Measurements from ENCODE around the gene RAB41. TPM values are rescaled to one million over a fixed set of nuclear protein-coding genes. Genes with fewer than 3 reads are reported as not detected.
"Not testable (repeated sequence)": the region's sequence is repeated elsewhere in the genome, so short reads cannot be mapped to it uniquely, and the experiment has no call there.

The RAB41 gene
- polyA plus RNA-seq, 4 donors, result 0.72 to 1.2 (median 1.0) TPM

DNA sequence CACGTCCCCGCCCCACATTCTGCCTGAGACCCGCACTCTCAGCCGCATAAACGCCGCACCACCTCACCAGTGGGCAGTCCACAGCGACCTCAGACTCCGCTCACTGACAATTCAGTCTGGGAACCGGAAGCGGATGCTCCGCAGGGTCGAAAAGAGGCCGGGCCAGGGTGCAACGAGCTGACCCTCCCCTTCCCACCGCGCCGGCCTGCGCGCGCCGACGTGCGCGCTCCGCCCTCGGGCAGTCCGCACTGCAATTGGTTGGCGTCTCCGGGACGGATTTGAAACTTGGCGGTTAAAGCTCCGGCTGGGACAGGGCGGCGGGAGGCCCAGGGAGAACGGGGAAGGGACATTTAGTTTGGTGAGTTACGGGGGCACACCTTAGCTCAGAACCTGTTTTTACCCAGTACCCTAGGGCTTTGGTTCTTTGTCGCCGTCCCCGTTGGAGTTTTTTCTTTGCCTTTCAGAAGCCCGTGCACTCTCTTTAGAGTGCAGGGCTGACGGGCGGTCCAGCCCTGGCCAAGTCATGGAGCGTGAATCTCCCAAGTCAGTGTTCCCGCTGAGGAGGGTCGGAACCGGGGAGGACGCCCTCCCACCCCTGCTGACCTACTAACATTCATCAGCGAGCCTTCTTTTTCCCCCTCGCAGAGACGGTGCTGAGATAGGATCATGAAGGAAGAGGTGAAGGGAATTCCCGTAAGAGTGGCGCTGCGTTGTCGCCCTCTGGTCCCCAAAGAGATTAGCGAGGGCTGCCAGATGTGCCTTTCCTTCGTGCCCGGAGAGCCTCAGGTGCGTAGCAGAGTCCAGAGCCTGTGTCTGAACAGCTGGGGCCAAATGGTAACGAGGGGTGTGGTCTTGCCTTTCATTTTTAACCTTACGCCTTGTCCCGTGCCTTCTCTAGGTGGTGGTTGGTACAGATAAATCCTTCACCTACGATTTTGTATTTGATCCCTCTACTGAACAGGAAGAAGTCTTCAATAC is 8.1 kb downstream of the RAB41 start, which contains the start of the genes KIF4A and PDZD11:
Gene KIF4A, plus strand, starts transcription at position 312 of the 978 bp plus-strand sequence. Its CDS starts 355 bp downstream, at position 667.
Gene PDZD11, minus strand, starts transcription at position 135 of the 978 bp plus-strand sequence. CDS start 586 bp downstream, outside the sequence.
- peak; percentile 27 to 69 (median 64) for DNase-seq (ENCODE audit: low read depth in 4 of 4, low spot score in 2 of 4)

DNA sequence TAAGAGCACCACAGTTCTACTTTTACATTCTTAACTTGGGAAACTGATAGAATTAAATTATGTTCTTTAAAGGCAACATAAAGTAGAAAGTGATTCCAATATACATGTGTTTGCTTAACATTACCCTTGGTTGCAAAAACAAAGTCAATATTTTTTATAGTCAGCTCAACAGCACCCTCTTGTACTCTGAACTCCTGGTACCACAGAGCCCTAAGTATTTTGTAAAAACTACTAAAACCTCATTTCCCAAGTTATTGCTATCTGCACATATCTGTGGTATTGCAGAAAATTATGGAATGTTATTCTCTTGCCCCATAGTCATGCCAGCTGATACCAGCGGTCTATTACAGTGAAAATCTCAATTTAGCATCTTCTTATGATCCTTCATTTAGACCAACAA is 10.8 kb downstream of the RAB41 start:
- DNase-seq (ENCODE audit: low read depth in 4 of 4, low spot score in 2 of 4), result no peak

DNA sequence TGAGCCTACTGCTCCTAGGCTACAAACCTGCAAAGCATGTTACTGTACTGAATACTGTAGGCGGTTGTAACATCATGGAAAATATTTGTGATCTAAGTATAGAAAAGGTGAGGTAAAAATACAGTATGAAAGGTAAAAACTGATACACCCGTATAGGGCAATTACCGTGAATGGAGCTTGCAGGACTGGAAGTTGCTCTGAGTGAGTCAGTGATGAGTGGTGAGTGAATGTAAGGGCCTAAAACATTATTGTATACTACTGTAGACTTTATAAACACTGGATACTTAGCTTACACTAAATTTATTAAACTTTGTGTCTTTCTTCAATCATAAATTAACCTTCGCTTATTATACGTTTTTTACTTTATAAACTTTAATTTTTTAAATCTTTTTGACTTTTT is 11.6 kb downstream of the RAB41 start:
- DNase-seq (ENCODE audit: low read depth in 4 of 4, low spot score in 2 of 4), result no peak

DNA sequence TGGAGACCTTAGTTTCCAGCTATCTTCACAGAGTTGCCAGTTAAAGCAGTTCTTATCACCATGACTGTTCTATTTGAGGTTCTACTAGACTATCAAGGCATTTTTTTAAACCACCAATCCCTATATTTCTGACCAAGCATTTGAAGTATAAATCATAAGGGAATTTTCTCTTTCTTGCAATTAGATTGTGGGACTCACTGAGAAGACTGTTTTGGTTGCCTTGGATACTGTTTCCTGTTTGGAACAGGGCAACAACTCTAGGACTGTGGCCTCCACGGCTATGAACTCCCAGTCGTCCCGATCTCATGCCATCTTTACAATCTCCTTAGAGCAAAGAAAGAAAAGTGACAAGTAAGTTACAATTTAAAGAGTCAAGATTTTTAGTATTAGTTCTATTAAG is 19.7 kb downstream of the RAB41 start:
- DNase-seq (ENCODE audit: low read depth in 4 of 4, low spot score in 2 of 4), result no peak

DNA sequence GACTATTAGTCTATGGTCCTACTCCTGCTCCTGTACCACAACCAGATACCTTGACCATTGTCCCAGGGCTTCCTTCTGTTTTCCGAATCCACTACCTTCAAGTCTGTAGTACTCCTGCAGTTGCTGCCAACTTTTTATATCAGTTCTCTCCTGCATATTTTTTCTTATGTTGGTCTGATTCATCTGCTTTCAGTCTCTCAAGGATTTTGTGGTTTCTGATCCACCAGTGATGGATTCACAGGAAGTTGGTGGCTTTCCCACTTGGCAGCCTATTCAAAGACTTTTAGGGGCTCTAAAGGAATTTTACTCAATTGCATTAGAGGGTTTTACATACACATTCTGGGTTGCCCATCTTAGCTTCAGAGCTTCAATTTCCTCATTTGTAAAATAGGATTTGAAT is 31.5 kb downstream of the RAB41 start:
- no peak for DNase-seq (ENCODE audit: low read depth in 4 of 4, low spot score in 2 of 4)

DNA sequence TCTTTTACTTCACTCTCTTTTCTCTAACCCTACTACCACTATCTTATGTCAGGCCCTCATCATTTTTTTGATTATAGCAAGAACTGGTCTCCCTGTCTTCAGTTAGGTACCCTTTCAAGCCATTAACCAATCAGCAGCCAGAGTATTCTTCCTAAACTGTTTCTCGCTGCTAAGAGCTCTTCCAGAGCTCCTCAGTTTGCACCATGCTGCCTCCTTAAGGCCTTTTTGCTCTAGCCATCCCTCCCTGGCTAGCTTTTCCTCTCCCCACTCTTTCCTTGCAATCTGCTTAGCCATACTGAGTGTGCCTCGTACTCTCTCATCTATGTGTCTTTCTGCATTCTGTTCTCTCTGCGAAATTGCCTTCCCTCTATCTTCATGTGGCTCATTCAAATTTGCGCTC is 40.8 kb downstream of the RAB41 start:
- DNase-seq (ENCODE audit: low read depth in 4 of 4, low spot score in 2 of 4), result no peak

DNA sequence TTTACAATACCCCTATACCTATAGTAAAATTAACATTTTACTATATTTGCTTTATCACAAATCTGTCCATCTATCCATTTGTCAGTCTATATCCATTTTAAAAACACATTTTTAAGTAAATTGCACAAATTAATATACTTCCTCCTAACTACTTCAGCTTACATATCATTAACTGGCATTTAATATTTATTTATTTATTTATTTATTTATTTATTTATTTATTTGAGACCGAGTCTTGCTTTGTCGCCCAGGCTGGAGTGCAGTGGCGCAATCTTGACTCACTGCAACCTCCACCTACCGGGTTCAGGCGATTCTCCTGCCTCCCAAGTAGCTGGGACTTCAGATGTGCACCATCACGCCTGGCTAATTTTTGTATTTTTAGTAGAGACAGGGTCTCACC is 41.7 kb downstream of the RAB41 start:
- not testable (repeated sequence) for DNase-seq (ENCODE audit: low read depth in 4 of 4, low spot score in 2 of 4)

DNA sequence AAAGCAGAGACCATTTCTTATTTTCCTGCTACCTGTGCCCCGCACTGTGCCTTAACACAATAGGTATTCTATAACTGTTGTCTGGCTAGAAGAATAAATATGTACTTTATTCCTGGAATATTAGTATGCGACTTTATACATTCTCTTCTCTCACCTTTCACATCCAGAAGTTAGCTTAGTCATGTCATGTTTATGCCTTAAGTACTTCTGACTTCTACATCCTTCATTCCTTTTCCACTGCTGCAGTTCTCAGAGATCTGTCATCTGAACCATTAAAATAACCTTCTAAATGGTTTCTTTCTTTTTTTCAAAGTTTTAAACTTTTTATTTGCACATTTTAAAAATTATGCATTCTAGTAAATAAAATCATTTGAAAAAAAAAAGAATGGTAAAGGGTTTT is 42.4 kb downstream of the RAB41 start:
- no peak for DNase-seq (ENCODE audit: low read depth in 4 of 4, low spot score in 2 of 4)

DNA sequence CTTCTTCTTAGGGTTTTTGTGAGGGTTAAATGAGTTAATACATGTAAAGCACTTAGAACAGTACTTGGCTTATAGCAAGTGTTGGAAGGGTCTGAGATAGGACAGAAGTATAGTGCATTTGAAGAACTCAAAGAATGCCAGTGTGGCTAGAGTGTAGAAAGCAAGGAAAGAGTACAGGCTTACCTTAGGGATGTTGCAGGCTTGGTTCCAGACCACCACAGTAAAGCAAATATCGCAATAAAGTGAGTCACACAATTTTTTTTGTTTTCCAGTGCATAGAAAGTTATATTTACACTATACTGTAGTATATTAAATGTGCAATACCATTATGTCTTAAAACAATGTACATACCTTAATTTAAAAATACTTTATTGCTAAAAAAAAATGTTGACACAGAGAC is 49.2 kb downstream of the RAB41 start:
- DNase-seq (ENCODE audit: low read depth in 4 of 4, low spot score in 2 of 4), result no peak

DNA sequence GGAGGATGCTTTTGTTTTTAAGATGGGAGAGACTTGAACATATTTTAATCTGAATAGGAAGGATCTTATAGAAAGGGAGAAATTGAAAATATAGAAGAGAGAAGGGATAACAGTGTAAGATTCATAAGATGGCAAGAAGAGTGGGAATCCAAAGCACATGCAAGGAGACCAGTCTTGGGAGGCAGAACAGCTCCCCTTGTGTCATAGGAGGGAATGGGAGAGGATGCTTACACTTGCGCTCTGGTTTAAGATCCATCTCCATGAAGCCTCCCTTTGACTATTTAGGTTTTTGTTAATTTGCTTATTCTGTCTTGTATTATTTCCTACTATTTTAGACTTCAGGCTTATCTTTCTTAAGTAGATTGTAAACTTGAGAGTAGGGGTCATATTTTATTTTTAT is 50.6 kb downstream of the RAB41 start:
- DNase-seq (ENCODE audit: low read depth in 4 of 4, low spot score in 2 of 4), result no peak

Other genes starting within 250 kb of the RAB41 start
- not detected for gene AWAT2, start 232.2 kb upstream of the RAB41 start, polyA plus RNA-seq (ENCODE audit: insufficient read length in 4 of 4)
- under 1 TPM in 2 of 4 donors, not detected in 2; 0.09 TPM for gene OTUD6A, start 219.7 kb upstream of the RAB41 start, polyA plus RNA-seq (ENCODE audit: insufficient read length in 4 of 4)
- 100 to 1,000 TPM in 2 of 4 donors, 10 to 100 TPM in 2; 88.1 to 118 (median 98.3) TPM for gene IGBP1, start 148.7 kb upstream of the RAB41 start, polyA plus RNA-seq (ENCODE audit: insufficient read length in 4 of 4)
- gene DGAT2L6, start 104.7 kb upstream of the RAB41 start, polyA plus RNA-seq (ENCODE audit: insufficient read length in 4 of 4), result under 1 TPM in 2 of 4 donors, not detected in 2; 0.09 to 0.19 TPM
- gene AWAT1, start 47.5 kb upstream of the RAB41 start, polyA plus RNA-seq (ENCODE audit: insufficient read length in 4 of 4), result under 1 TPM in 2 of 4 donors, not detected in 2; 0.30 to 0.43 TPM
- gene P2RY4, start 22.0 kb upstream of the RAB41 start, polyA plus RNA-seq (ENCODE audit: insufficient read length in 4 of 4), result under 1 TPM; 0.14 to 0.77 (median 0.34) TPM
- 1 to 10 TPM in 2 of 4 donors, under 1 TPM in 2; 0.27 to 2.3 (median 0.90) TPM for gene ARR3, start 13.8 kb upstream of the RAB41 start, polyA plus RNA-seq (ENCODE audit: insufficient read length in 4 of 4)
- gene PDZD11, start 7.8 kb downstream of the RAB41 start, polyA plus RNA-seq (ENCODE audit: insufficient read length in 4 of 4), result 10 to 100 TPM; 48.4 to 62.2 (median 52.6) TPM
- gene KIF4A, start 7.9 kb downstream of the RAB41 start, polyA plus RNA-seq (ENCODE audit: insufficient read length in 4 of 4), result 10 to 100 TPM; 16.1 to 17.9 (median 16.7) TPM
- 1 to 10 TPM in 3 of 4 donors, under 1 TPM in 1; 0.95 to 1.7 (median 1.6) TPM for gene GDPD2, start 141.1 kb downstream of the RAB41 start, polyA plus RNA-seq (ENCODE audit: insufficient read length in 4 of 4)
- gene DLG3, start 162.7 kb downstream of the RAB41 start, polyA plus RNA-seq (ENCODE audit: insufficient read length in 4 of 4), result 10 to 100 TPM; 38.5 to 42.8 (median 40.0) TPM